GM12864 (cell line): ENCODE measurements around the gene KCNJ11.

Experiments used
- DNase-seq: peaks from one replicate; pipeline ENCODE4 v3.0.0-alpha.2; 2011; ENCODE audit warnings: low read depth
- H3K4me3 ChIP-seq: 2 replicates; pipeline ENCODE4 v1.5.1; 2011; ENCODE audit warnings: mild to moderate bottlenecking, low read depth, low read length, control low read depth
- CTCF ChIP-seq: IDR thresholded peaks from 2 replicates; pipeline ENCODE4 v1.5.1; 2011; ENCODE audit warnings: low read depth, mild to moderate bottlenecking, moderate library complexity, low read length, control low read depth, inconsistent platforms; ENCODE audit errors: missing control alignments

The KCNJ11 gene

GRCh38 chr11:17351510-17352176 lies 36.8 kb downstream of the KCNJ11 start, which contains the start of gene NCR3LG1:
NCR3LG1 (plus strand) TSS chr11:17351800; CDS start chr11:17351970, 170 bp downstream.
- TF ChIP-seq CTCF: no peak
- H3K4me3 ChIP-seq: peak within 1 kb of the TSS; percentile 65

DNA sequence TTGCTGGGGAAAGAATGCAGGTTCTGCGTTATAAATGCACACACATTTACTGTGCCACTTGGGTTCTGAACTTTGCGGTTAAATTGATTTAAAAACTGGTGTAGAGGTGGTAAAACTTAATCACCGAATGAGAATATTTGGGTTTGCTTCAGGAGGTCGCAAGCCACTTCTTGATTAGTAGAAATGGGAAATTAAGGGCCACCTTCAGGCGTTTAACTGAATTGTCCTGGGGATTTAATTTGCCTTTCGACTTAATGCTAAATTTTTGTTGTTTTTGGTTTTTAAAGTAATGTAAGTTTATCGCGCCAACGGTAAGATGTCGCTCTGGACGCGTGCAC lies 37.3 kb downstream of the KCNJ11 start:
- peak; percentile 7 for TF ChIP-seq CTCF
- DNase-seq: no peak
- H3K4me3 ChIP-seq: peak overlapping the region; percentile 65

More at GRCh38 chr11:17351510-17352176, 36.8 kb downstream of the KCNJ11 start, which contains the start of gene NCR3LG1:
- no peak for DNase-seq

GRCh38 chr11:17350455-17351171 lies 37.8 kb downstream of the KCNJ11 start:
- DNase-seq: no peak
- TF ChIP-seq CTCF: no peak
- H3K4me3 ChIP-seq: no peak overlapping the region

- no peak for TF ChIP-seq CTCF
- no peak for DNase-seq
- no peak overlapping the region for H3K4me3 ChIP-seq
Observed at GRCh38 chr11:17347676-17348075, 40.8 kb downstream of the KCNJ11 start.

DNA sequence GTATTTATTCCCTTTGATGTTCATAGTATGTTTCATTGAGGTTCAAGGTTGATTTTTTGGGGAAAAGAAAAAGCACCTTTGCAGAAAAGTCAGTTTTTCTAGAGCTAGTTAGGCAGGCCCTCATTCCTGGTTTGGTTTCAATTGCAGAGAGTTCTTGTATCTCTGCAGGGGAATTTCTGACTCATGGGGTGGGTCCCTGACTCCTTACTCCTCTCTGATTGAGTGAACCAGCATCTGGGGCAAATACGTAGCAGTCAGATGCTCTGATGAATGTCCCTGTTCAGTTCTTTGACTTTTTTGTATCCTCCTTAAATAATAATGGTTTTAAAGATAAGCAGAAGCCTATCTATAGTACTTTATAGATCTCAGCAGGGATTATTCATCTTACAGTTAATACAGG lies 44.6 kb downstream of the KCNJ11 start:
- no peak overlapping the region for H3K4me3 ChIP-seq
- DNase-seq: no peak
- no peak for TF ChIP-seq CTCF

DNA sequence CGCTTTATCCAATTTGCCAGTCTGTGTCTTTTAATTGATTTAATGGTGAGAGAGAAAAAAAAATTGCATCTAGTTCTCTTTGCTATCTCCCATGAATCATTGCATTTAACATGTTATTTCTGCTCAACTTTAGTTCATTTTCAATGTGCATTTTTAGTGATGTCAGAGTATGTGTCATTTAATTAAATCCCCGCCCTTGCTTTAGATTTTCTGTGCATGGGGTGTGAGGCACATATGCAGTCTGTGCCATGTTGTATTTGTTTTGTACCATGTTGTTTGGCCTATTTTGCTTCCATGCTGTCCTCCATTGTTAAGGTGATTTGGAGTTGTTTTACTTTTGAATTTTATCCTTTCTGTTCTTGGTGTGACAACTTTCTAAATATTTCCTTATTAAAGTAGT lies 45.2 kb downstream of the KCNJ11 start:
- no peak for TF ChIP-seq CTCF
- no peak overlapping the region for H3K4me3 ChIP-seq
- no peak for DNase-seq
